ENCODE results near the gene ACAP3.
"Not testable (repeated sequence)": the region's sequence is repeated elsewhere in the genome, so short reads cannot be mapped to it uniquely, and the experiment has no call there.

The ACAP3 gene

GRCh38 chr1:1330366-1331067 lies 22.8 kb upstream of the ACAP3 start:
- DNase-seq (ENCODE audit: low read depth): no peak

GRCh38 chr1:1329304-1330210 lies 21.8 kb upstream of the ACAP3 start:
- no peak for DNase-seq (ENCODE audit: low read depth)

DNA sequence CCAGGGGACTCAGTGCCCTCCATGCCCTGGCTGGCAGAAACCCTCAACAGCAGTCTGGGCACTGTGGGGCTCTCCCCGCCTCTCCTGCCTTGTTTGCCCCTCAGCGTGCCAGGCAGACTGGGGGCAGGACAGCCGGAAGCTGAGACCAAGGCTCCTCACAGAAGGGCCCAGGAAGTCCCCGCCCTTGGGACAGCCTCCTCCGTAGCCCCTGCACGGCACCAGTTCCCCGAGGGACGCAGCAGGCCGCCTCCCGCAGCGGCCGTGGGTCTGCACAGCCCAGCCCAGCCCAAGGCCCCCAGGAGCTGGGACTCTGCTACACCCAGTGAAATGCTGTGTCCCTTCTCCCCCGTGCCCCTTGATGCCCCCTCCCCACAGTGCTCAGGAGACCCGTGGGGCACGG lies 20.5 kb upstream of the ACAP3 start:
- no peak for DNase-seq (ENCODE audit: low read depth)

- no peak for DNase-seq (ENCODE audit: low read depth)
Measured at GRCh38 chr1:1327291-1327690, 19.6 kb upstream of the ACAP3 start.

GRCh38 chr1:1326075-1326605 lies 18.4 kb upstream of the ACAP3 start:
- no peak for DNase-seq (ENCODE audit: low read depth)

DNA sequence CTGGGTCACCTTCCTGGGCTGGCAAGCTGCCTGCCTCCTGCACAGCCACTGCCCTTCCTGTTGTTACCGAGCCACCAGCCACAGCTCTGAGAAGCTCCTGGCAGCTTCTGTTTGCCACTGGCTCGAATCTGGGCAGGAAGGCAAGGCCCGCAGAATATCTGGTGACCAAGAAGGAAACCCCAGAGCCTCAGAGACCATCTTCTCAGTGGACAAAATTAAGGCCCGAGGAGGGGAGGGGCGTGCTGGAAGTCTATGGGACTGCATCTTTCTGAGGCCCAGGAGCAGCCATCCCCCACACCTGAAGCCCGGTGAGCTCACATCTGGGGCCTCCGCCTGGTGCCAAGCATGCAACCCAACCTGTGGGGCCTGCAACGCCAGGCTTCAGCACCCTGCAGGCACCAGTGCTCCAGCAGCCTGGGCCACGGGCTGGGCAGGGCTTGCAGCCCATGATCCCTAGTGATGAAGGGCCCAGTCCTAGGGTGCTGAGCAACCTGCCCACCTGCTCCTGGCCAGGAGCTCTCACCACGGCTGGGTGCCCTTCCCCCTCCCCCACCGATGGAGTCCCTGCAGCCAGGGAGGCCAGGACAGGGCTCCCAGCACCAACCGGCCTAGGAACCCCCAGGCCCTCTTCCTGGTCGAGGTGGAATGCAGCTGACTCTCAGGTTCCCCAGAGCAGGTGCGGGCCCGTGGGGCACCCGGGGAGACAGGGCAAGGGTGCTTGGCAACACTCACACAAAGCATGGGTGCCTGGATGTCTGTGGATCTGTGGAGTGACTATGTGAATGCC lies 17.8 kb upstream of the ACAP3 start:
- no peak for DNase-seq (ENCODE audit: low read depth)

DNA sequence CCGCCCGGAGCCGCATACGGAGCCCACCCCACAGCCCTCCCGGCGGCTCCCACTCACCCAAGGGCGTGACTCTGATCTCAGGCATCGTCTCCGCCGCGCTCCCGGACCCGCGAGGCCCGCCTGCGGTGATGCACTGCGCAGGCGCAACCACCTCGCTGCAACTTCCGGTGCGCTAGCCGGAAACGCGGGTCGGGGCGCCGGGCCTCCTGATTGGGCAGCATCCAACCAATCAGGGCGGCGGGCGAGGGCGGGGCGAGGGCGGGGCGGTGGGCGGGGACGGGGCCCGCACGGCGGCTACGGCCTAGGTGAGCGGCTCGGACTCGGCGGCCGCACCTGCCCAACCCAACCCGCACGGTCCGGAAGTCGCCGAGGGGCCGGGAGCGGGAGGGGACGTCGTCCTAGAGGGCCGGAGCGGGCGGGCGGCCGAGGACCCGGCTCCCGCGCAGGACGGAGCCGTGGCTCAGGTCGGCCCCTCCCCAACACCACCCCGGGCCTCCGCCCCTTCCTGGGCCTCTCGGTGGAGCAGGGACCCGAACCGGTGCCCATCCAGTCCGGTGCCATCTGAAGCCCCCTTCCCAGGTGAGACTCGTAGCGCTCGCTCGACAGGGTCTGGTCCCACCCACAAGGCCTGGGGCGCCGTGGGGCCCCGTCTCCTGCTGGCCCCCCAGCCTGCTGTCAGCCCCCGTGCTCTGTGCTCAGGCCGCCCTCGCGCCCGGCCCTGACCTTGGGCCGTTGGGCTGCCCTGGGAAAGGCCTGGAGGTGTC lies 17.0 kb upstream of the ACAP3 start, which contains the start of the genes CPTP and INTS11:
Gene CPTP, plus strand, starts transcription at position 279 of the 764 bp plus-strand sequence. CDS start 2,109 bp downstream, outside the sequence.
Gene INTS11, minus strand, starts transcription at position 137 of the 764 bp plus-strand sequence. Its CDS starts 52 bp downstream, at position 85.
- DNase-seq (ENCODE audit: low read depth): peak; percentile 78

DNA sequence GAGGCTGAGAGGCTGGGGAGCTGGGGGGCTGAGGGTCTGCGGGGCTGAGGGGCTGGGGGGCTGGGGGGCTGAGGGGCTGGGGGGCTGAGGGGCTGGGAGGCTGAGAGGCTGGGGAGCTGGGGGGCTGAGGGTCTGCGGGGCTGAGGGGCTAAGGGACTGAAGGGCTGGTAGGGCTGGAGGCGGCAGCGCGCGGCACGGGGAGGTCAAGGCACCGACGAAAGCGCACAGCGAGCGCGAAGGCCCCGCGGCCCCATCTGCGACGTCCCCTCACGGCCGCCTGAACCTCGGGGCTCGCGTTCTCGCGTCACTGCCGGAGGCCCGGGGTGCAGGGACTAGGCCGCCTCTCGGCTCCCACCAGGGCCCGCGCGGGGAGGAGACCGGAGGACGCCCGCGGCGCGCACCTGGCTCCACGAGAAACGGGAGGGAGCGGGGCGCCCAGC lies 16.4 kb upstream of the ACAP3 start:
- DNase-seq (ENCODE audit: low read depth): no peak

GRCh38 chr1:1322952-1323351 lies 15.2 kb upstream of the ACAP3 start:
- DNase-seq (ENCODE audit: low read depth): no peak

DNA sequence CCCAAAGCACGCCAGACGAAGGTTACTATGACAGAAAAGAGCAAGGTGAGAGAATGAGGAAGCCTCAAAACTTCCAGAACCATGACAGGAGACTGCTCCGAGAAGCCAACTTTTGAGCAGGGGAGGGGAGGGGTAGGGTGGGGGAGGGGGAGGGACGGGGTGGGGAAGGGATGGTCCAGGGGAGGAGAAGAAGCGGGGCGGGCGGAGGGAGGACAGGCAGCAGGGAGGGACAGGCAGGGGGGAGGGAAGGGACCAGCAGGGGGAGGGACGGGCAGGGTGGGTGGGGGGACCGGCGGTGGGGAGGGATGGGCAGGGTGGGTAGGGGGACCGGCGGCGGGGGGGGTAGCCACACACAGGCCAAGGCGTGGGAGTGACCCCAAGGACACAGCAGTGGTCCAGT lies 14.7 kb upstream of the ACAP3 start:
- DNase-seq (ENCODE audit: low read depth): no peak

DNA sequence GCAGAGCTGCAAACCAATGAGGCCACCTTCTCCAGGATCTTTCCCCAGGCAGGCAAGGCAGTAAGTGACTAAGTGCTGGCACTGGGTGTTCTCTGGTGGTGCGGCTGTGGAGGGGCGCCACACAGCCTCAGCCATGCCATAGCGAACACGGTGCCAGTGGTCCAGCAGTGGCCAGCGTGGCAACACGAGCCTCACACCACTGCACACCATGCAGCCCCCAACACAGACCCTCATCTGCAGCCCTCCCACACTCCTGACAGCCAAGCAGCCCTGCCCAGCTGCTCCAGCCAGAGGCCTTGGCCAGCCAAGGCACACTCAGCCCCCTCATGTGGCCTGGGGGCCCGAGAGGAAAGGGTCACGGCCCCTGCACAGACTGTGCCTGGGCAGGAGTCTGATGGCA lies 13.7 kb upstream of the ACAP3 start:
- DNase-seq (ENCODE audit: low read depth): no peak

GRCh38 chr1:1320666-1321448 lies 13.1 kb upstream of the ACAP3 start:
- no peak for DNase-seq (ENCODE audit: low read depth)

GRCh38 chr1:1319646-1319941 lies 11.9 kb upstream of the ACAP3 start:
- DNase-seq (ENCODE audit: low read depth): no peak

GRCh38 chr1:1318777-1319645 lies 11.3 kb upstream of the ACAP3 start:
- DNase-seq (ENCODE audit: low read depth): no peak

- peak; percentile 97 for DNase-seq (ENCODE audit: low read depth)
Measured at GRCh38 chr1:1318131-1318652, 10.5 kb upstream of the ACAP3 start.

- DNase-seq (ENCODE audit: low read depth): no peak
Measured at GRCh38 chr1:1317420-1317819, 9.7 kb upstream of the ACAP3 start.

DNA sequence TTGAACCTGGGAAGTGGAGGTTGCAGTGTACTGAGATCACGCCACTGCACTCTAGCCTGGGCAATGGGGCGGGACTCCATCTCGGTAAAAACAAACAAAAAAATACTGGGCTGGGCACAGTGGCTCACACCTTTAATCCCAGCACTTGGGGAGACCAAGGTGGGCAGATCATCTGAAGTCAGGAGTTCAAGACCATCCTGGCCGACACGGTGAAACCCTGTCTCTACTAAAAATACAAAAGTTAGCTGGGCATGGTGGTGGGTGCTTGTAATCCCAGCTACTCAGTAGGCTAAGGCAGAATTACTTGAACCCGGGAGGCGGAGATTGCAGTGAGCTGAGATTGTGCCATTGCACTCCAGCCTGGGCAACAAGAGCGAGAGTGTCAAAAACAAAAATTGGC lies 8.5 kb upstream of the ACAP3 start:
- not testable (repeated sequence) for DNase-seq (ENCODE audit: low read depth)

DNA sequence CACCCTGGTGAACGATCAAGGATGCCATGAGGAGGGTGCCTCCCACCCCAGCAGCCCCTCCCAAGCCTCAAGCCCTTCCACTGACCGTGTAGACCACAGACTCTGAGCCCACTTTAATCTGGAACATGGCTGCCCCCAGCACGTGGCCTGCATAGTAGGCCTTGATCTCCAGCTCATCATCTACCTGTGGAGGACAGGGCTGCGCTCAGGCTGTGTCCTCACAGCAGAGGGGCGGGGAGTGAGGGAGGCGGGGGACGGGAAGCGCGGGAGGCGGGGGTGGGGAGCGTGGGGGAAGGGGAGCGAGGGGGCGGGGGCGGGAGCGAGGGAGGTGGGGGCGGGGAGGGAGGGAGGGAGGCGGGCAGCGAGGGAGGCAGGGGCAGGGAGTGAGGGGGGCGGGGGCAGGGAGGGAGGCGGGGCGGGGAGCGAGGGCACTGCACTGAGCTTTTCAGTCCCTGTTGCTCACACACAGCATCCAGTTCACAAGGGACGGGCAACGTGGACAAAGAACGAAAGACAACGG lies 7.8 kb upstream of the ACAP3 start:
- no peak for DNase-seq (ENCODE audit: low read depth)

GRCh38 chr1:1314678-1315335 lies 7.1 kb upstream of the ACAP3 start:
- DNase-seq (ENCODE audit: low read depth): no peak

All from fibroblast of the conjunctiva (primary cell).